ENCODE measurements around the gene DYNLT2B. TPM values are rescaled to one million over a fixed set of nuclear protein-coding genes. Genes with fewer than 3 reads are reported as not detected.

Gene DYNLT2B
- total RNA-seq, 1 experiment from 2014 or later, result 41.4 TPM

DNA sequence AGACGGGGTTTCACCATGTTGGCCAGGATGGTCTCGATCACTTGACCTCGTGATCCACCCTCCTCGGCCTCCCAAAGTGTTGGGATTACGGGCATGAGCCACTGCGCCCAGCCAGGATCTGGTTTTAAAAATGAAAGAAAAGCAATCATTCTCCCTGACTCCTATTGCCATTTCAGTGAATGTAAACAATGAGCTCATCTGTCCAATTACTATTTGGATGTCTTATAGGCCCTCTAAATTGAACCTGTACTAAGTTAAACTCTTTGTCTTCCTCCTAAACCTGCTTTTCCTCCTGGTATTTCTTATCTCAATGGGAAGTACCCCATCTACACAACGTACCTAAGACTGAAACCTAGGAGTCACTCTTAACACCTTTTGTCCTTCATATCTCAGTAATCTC, 54.2 kb downstream of the DYNLT2B start:
- no peaks in the 10 kb centered on the region for H3K9me3 ChIP-seq (ENCODE audit: control insufficient read depth, insufficient read depth, low read depth, low read length)
- no peak overlapping the region for H3K27ac ChIP-seq (ENCODE audit: low read length)
- no peaks in the 10 kb centered on the region for H3K36me3 ChIP-seq (ENCODE audit: control insufficient read depth, insufficient read depth, low read length)
- BruUV-seq (replicated peaks), result no TSS peak
- in situ Hi-C loops (cut with HindIII; ENCODE audit: low pct_unique_long_range_greater_than_20kb, low sequenced_read_pairs) (no loop called here), intact Hi-C loops (cut with micrococcal nuclease; ENCODE audit: unreplicated experiment) (no loop called here)
- ATAC-seq (no peak), DNase-seq (ENCODE audit: low read depth, low spot score) (no peak)
- H3K4me3 ChIP-seq (ENCODE audit: low read depth in 2 of 2, low read length in 2 of 2), result no peak overlapping the region
- no peaks in the 10 kb centered on the region for H3K4me1 ChIP-seq (ENCODE audit: control insufficient read depth, insufficient read depth, low read length)
- TF ChIP-seq, protein P1, sequence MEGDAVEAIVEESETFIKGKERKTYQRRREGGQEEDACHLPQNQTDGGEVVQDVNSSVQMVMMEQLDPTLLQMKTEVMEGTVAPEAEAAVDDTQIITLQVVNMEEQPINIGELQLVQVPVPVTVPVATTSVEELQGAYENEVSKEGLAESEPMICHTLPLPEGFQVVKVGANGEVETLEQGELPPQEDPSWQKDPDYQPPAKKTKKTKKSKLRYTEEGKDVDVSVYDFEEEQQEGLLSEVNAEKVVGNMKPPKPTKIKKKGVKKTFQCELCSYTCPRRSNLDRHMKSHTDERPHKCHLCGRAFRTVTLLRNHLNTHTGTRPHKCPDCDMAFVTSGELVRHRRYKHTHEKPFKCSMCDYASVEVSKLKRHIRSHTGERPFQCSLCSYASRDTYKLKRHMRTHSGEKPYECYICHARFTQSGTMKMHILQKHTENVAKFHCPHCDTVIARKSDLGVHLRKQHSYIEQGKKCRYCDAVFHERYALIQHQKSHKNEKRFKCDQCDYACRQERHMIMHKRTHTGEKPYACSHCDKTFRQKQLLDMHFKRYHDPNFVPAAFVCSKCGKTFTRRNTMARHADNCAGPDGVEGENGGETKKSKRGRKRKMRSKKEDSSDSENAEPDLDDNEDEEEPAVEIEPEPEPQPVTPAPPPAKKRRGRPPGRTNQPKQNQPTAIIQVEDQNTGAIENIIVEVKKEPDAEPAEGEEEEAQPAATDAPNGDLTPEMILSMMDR (IDR thresholded peaks at IDR 0.05), result no peak
- TF ChIP-seq, protein P2, sequence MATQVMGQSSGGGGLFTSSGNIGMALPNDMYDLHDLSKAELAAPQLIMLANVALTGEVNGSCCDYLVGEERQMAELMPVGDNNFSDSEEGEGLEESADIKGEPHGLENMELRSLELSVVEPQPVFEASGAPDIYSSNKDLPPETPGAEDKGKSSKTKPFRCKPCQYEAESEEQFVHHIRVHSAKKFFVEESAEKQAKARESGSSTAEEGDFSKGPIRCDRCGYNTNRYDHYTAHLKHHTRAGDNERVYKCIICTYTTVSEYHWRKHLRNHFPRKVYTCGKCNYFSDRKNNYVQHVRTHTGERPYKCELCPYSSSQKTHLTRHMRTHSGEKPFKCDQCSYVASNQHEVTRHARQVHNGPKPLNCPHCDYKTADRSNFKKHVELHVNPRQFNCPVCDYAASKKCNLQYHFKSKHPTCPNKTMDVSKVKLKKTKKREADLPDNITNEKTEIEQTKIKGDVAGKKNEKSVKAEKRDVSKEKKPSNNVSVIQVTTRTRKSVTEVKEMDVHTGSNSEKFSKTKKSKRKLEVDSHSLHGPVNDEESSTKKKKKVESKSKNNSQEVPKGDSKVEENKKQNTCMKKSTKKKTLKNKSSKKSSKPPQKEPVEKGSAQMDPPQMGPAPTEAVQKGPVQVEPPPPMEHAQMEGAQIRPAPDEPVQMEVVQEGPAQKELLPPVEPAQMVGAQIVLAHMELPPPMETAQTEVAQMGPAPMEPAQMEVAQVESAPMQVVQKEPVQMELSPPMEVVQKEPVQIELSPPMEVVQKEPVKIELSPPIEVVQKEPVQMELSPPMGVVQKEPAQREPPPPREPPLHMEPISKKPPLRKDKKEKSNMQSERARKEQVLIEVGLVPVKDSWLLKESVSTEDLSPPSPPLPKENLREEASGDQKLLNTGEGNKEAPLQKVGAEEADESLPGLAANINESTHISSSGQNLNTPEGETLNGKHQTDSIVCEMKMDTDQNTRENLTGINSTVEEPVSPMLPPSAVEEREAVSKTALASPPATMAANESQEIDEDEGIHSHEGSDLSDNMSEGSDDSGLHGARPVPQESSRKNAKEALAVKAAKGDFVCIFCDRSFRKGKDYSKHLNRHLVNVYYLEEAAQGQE (IDR thresholded peaks at IDR 0.05; ENCODE audit: insufficient read depth in 1 of 2, low read depth in 2 of 2, low read length in 1 of 2), result no peak
- TF ChIP-seq POLR2AphosphoS5 (IDR thresholded peaks at IDR 0.05; ENCODE audit: low read depth, low read length) (no peak), SIN3A (IDR thresholded peaks at IDR 0.05; ENCODE audit: borderline replicate concordance, insufficient read depth, low read depth, low read length) (no peak), TCF7L2 (IDR thresholded peaks at IDR 0.05; ENCODE audit: low read depth, low read length) (no peak)
- POLR2A ChIA-PET, result interaction anchor here (0.6 kb wide), 1 partner anchor 310 kb away, joined by 3 read pairs; no protein-coding TSS in a partner anchor
- no peaks in the 10 kb centered on the region for H3K27me3 ChIP-seq (ENCODE audit: control insufficient read depth, insufficient read depth, low read length)
- CTCF ChIA-PET, result no interaction called here

DNA sequence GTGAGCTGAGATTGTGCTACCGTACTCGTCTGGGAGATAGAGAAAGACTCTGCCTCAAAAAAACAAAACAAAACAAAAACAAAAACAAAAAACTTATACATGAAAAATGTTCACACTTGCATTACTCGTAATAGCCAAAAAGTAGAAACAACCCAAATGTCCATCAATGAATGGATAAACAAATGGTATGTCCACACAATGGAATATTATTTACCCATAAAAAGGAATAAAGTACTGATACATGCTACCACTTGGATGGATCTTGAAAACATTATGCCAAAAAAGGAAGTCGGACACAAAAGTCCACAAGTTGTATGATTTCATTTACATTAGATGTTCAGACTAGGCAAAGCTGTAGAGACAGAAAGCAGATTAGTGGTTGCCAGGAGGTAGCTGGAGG, 57.3 kb downstream of the DYNLT2B start:
- H3K36me3 ChIP-seq (ENCODE audit: control insufficient read depth, insufficient read depth, low read length), result 0 out of 2 replicates have a peak, but pooled peaks cover 4% of the 10 kb centered on the region
- H3K4me1 ChIP-seq (ENCODE audit: control insufficient read depth, insufficient read depth, low read length), result no peaks in the 10 kb centered on the region
- TF ChIP-seq TCF7L2 (IDR thresholded peaks at IDR 0.05; ENCODE audit: low read depth, low read length) (no peak), SIN3A (IDR thresholded peaks at IDR 0.05; ENCODE audit: borderline replicate concordance, insufficient read depth, low read depth, low read length) (no peak), POLR2AphosphoS5 (IDR thresholded peaks at IDR 0.05; ENCODE audit: low read depth, low read length) (no peak)
- TF ChIP-seq, protein P2 (IDR thresholded peaks at IDR 0.05; ENCODE audit: insufficient read depth in 1 of 2, low read depth in 2 of 2, low read length in 1 of 2), result no peak
- TF ChIP-seq, protein P1 (IDR thresholded peaks at IDR 0.05), result no peak
- no TSS peak for BruUV-seq (replicated peaks)
- POLR2A ChIA-PET, result no interaction called here
- DNase-seq (ENCODE audit: low read depth, low spot score), result no peak
- CTCF ChIA-PET, result interaction anchor here (0.6 kb wide), 1 partner anchor 187 kb away, joined by 3 read pairs; no protein-coding TSS in a partner anchor
- no peak overlapping the region for H3K4me3 ChIP-seq (ENCODE audit: low read depth in 2 of 2, low read length in 2 of 2)
- in situ Hi-C loops (cut with HindIII; ENCODE audit: low pct_unique_long_range_greater_than_20kb, low sequenced_read_pairs) (no loop called here), intact Hi-C loops (cut with micrococcal nuclease; ENCODE audit: unreplicated experiment) (no loop called here)
- ATAC-seq, result no peak
- H3K27ac ChIP-seq (ENCODE audit: low read length), result no peak overlapping the region
- H3K9me3 ChIP-seq (ENCODE audit: control insufficient read depth, insufficient read depth, low read depth, low read length), result no peaks in the 10 kb centered on the region
- no peaks in the 10 kb centered on the region for H3K27me3 ChIP-seq (ENCODE audit: control insufficient read depth, insufficient read depth, low read length)
